Upper lobe of left lung (tissue), 6 donors: ENCODE results near the gene SOWAHC. TPM values are rescaled to one million over a fixed set of nuclear protein-coding genes. Genes with fewer than 3 reads are reported as not detected.

Experiments used
- ATAC-seq, 2 donors: fragments of 200-7000 bp; cut with Tn5 transposase; one replicate each; pipeline ENCODE4 v1.9.1; 2022; ENCODE audit warnings: mild to moderate bottlenecking in 2 of 2, moderate library complexity in 2 of 2; ENCODE audit not compliant: low FRiP score in 2 of 2
- DNase-seq, 2 donors: peaks; one replicate each; pipeline ENCODE4 v3.0.0-alpha.2; 2019 to 2020
- H3K27ac ChIP-seq, 4 donors: fragments of 200-600 bp; sonication (generic); one replicate each; pipeline ENCODE4 v1.5.1; 2016 to 2019
- H3K27me3 ChIP-seq, 4 donors: fragments of 200-600 bp; sonication (generic); one replicate each; pipeline ENCODE4 v1.5.1; 2017 to 2019
- H3K36me3 ChIP-seq, 4 donors: fragments of 200-600 bp; sonication (generic); one replicate each; pipeline ENCODE4 v1.5.1; 2016 to 2019
- H3K4me1 ChIP-seq, 4 donors: fragments of 200-600 bp; sonication (generic); one replicate each; pipeline ENCODE4 v1.5.1; 2018 to 2019
- H3K4me3 ChIP-seq, 4 donors: fragments of 200-600 bp; sonication (generic); one replicate each; pipeline ENCODE4 v1.5.1; 2017 to 2019; ENCODE audit warnings: mild to moderate bottlenecking in 2 of 4, moderate library complexity in 1 of 4
- H3K9me3 ChIP-seq, 4 donors: fragments of 200-600 bp; sonication (generic); one replicate each; pipeline ENCODE4 v1.5.1; 2018 to 2019
- CTCF ChIP-seq, 6 experiments: fragments of 450-650 bp in 4 of 6; fragments of 200-600 bp in 2 of 6; sonication (generic) in 2 of 6; IDR thresholded peaks; one replicate each; pipeline ENCODE4 v1.5.1; 2016 to 2019; ENCODE audit warnings: antibody characterized with exemption in 6 of 6
- EP300 ChIP-seq, 4 donors: sonication (generic); formaldehyde crosslinking; IDR thresholded peaks; one replicate each; pipeline ENCODE4 v1.5.1; 2017; ENCODE audit warnings: antibody characterized with exemption in 4 of 4, control low read depth in 2 of 4
- POLR2A ChIP-seq, 4 donors: fragments of 450-650 bp; IDR thresholded peaks; one replicate each; pipeline ENCODE4 v1.5.1; 2016 to 2017; ENCODE audit warnings: antibody characterized with exemption in 4 of 4, mild to moderate bottlenecking in 2 of 4
- POLR2AphosphoS5 ChIP-seq, 2 donors: sonication (generic); formaldehyde crosslinking; IDR thresholded peaks; one replicate each; pipeline ENCODE4 v1.5.1; 2017; ENCODE audit warnings: antibody characterized with exemption in 2 of 2
- WGBS, 2 donors: methylation state at CpG; one replicate each; pipeline ENCODE4 v1.1.5; 2017 to 2018; 5-methylcytosine and 5-hydroxymethylcytosine counted together
- total RNA-seq, 6 donors: library from RNA; depleted of rRNA in 4 of 6; stranded (reverse); fragments of >200 nt in 4 of 6; gene quantifications; one replicate each; pipeline versions ENCODE4 v1.1.0 to v1.2.1, GENCODE V29; 2016 to 2021
- donor health status: DM: no; HTN: no; CAD: no; lungs with moderate emphysema.
- donor health status: DM: no; HTN: yes; CAD: no; lungs with severe emphysema.

The SOWAHC gene
- total RNA-seq, 6 donors from 2014 or later: 17.8 to 30.7 (median 24.7) TPM

- H3K9me3 ChIP-seq: no peaks in the 10 kb centered on the region
- H3K27me3 ChIP-seq: no peaks in the 10 kb centered on the region
- DNase-seq (no peak), ATAC-seq (no peak)
- no peak overlapping the region for H3K4me3 ChIP-seq
- no peak overlapping the region for H3K27ac ChIP-seq
- H3K36me3 ChIP-seq: no peaks in the 10 kb centered on the region
- H3K4me1 ChIP-seq: peaks cover 0 to 15% (median 11%) of the 10 kb centered on the region in 4 donors
- 83 to 92% methylated on average over 10 of the region's 10 CpGs for WGBS, 2 donors
- TF ChIP-seq POLR2AphosphoS5 (IDR thresholded peaks at IDR 0.05): no peak
- TF ChIP-seq POLR2A (IDR thresholded peaks at IDR 0.05): no peak
- TF ChIP-seq CTCF (IDR thresholded peaks at IDR 0.05): no peak
Observed at GRCh38 chr2:109633284-109633961, 19.3 kb downstream of the SOWAHC start.

- Histone ChIP-seq H3K36me3 (no peaks in the 10 kb centered on the region), H3K27me3 (no peaks in the 10 kb centered on the region), H3K9me3 (no peaks in the 10 kb centered on the region), H3K4me1 (peaks cover 0 to 15% (median 11%) of the 10 kb centered on the region in 4 donors), H3K4me3 (no peak overlapping the region), H3K27ac (peak overlapping the region in 3 of 4 donors; percentile 40 to 73 (median 41))
- no peak for DNase-seq
- ATAC-seq: peak in 1 of 2 donors; percentile 60
- no peak for TF ChIP-seq EP300 (IDR thresholded peaks at IDR 0.05)
- peak in 1 of 2 donors; percentile 21 for TF ChIP-seq POLR2AphosphoS5 (IDR thresholded peaks at IDR 0.05)
- TF ChIP-seq CTCF (IDR thresholded peaks at IDR 0.05): no peak
- no peak for TF ChIP-seq POLR2A (IDR thresholded peaks at IDR 0.05)
- 63 to 69% methylated on average over 11 of the region's 11 CpGs for WGBS, 2 donors
Observed at GRCh38 chr2:109635426-109636304, 21.5 kb downstream of the SOWAHC start.

DNA sequence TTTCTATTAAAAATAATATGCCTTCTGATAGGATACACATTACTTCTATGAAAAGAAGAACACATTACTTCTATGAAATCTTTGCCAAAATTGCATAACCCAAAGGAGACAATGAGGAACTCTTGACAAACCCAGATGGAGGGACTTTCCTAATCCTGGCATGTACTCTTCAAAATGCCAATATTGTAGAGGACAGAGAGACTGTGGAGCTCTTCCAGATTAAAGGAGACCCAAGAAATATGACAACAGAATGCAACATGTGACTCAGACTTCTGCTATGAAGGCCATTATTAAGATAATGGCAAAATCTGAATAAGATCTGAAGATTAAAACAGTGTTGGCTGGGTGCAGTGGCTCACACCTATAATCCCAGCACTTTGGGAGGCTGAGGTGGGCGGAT is 22.2 kb downstream of the SOWAHC start:
- no peaks in the 10 kb centered on the region for H3K27me3 ChIP-seq
- H3K36me3 ChIP-seq: no peaks in the 10 kb centered on the region
- no peaks in the 10 kb centered on the region for H3K9me3 ChIP-seq
- no peak for DNase-seq
- no peak overlapping the region for H3K4me3 ChIP-seq
- peaks cover 0 to 15% (median 11%) of the 10 kb centered on the region in 4 donors for H3K4me1 ChIP-seq
- TF ChIP-seq POLR2AphosphoS5 (IDR thresholded peaks at IDR 0.05) (peak in 1 of 2 donors; percentile 40), CTCF (IDR thresholded peaks at IDR 0.05) (no peak), EP300 (IDR thresholded peaks at IDR 0.05) (no peak), POLR2A (IDR thresholded peaks at IDR 0.05) (no peak)
- WGBS, 2 donors: 88 to 94% methylated on average over 1 of the region's 1 CpG
- peak overlapping the region in 3 of 4 donors; percentile 18 to 73 (median 27) for H3K27ac ChIP-seq
- ATAC-seq: peak in 1 of 2 donors; percentile 77

GRCh38 chr2:109637749-109638570 is 23.8 kb downstream of the SOWAHC start:
- 50 to 57% methylated on average over 9 of the region's 9 CpGs for WGBS, 2 donors
- H3K4me3 ChIP-seq: no peak overlapping the region
- DNase-seq (no peak), ATAC-seq (peak in 1 of 2 donors; percentile 69)
- TF ChIP-seq POLR2AphosphoS5 (IDR thresholded peaks at IDR 0.05) (peak in 1 of 2 donors; percentile 58), POLR2A (IDR thresholded peaks at IDR 0.05) (no peak)
- H3K9me3 ChIP-seq: no peaks in the 10 kb centered on the region
- no peaks in the 10 kb centered on the region for H3K27me3 ChIP-seq
- H3K4me1 ChIP-seq: peaks cover 0 to 15% (median 11%) of the 10 kb centered on the region in 4 donors
- H3K36me3 ChIP-seq: no peaks in the 10 kb centered on the region
- H3K27ac ChIP-seq: peak overlapping the region in 1 of 4 donors; percentile 12
